Panc1 (cell line): Measurements from ENCODE around the gene SMAD3. TPM values are rescaled to one million over a fixed set of nuclear protein-coding genes. Genes with fewer than 3 reads are reported as not detected.
A peak's percentile ranks its signal among the peaks of the same experiment; 100 is the strongest.

ENCODE experiments used
- ATAC-seq: fragments of 200-7000 bp; cut with Tn5 transposase; 2 replicates; pipeline ENCODE4 v1.9.1; 2020; ENCODE audit warnings: mild to moderate bottlenecking, moderate library complexity
- BruUV-seq: library from RNA; stranded (reverse); fragments of 400-500 nt; replicated peaks from 2 replicates; lab custom pipeline; 2021; lab: Mats Ljungman, UMichigan
- CTCF ChIA-PET: fragments of 300-600 bp; sonication (Branson Sonifier 250); formaldehyde crosslinking; loops from one replicate; lab custom pipeline; 2022; ENCODE audit warnings: antibody characterized with exemption; lab: Charles Lee
- POLR2A ChIA-PET: fragments of 300-600 bp; sonication (Branson Sonifier 250); formaldehyde crosslinking; loops from one replicate; lab custom pipeline; 2022; ENCODE audit warnings: antibody characterized with exemption; lab: Charles Lee
- DNase-seq: peaks from one replicate; pipeline ENCODE4 v3.0.0-alpha.2; 2010; ENCODE audit warnings: low read depth, low spot score
- H3K27ac ChIP-seq: 2 replicates; pipeline ENCODE4 v1.5.1; 2011; ENCODE audit warnings: mild to moderate bottlenecking, low read length, inconsistent platforms
- H3K27me3 ChIP-seq: fragments of 200-500 bp; sonication (Bioruptor generic); 2 replicates; pipeline ENCODE4 v1.6.0; 2014; ENCODE audit warnings: low read length, inconsistent platforms; ENCODE audit not compliant: control insufficient read depth, insufficient read depth
- H3K36me3 ChIP-seq: fragments of 200-500 bp; sonication (Bioruptor generic); 2 replicates; pipeline ENCODE4 v1.5.1; 2014; ENCODE audit warnings: inconsistent platforms, mild to moderate bottlenecking, low read length, moderate library complexity; ENCODE audit not compliant: control insufficient read depth, insufficient read depth
- H3K4me1 ChIP-seq: 2 replicates; pipeline ENCODE4 v1.5.1; 2011; ENCODE audit warnings: inconsistent platforms, mild to moderate bottlenecking, low read length, moderate library complexity; ENCODE audit not compliant: control insufficient read depth, insufficient read depth
- H3K4me3 ChIP-seq, 2 experiments: 2 replicates each; pipeline ENCODE4 v1.5.1; 2011 to 2012; ENCODE audit warnings: low read depth in 2 of 2, low read length in 2 of 2, mild to moderate bottlenecking in 2 of 2, inconsistent platforms in 1 of 2, moderate library complexity in 1 of 2
- H3K9me3 ChIP-seq: fragments of 200-500 bp; sonication (Bioruptor generic); 2 replicates; pipeline ENCODE4 v1.5.1; 2014; ENCODE audit warnings: low read depth, mild to moderate bottlenecking, inconsistent platforms, low read length, moderate library complexity; ENCODE audit not compliant: control insufficient read depth, insufficient read depth
- POLR2AphosphoS5 ChIP-seq: IDR thresholded peaks from 2 replicates; pipeline ENCODE4 v1.6.1; 2012; ENCODE audit warnings: mild to moderate bottlenecking, low read depth, low read length, moderate library complexity
- SIN3A ChIP-seq: IDR thresholded peaks from 2 replicates; pipeline ENCODE4 v1.6.1; 2012; ENCODE audit warnings: low read depth, mild to moderate bottlenecking, low read length, moderate library complexity, borderline replicate concordance; ENCODE audit not compliant: insufficient read depth
- TCF7L2 ChIP-seq: IDR thresholded peaks from 2 replicates; pipeline ENCODE4 v1.6.1; 2011; ENCODE audit warnings: mild to moderate bottlenecking, low read depth, low read length, inconsistent platforms
- in situ Hi-C: cut with HindIII; loops from 2 replicates; pipeline ENCODE4 v1.10.0; 2016; ENCODE audit warnings: low sequenced_read_pairs, low pct_unique_long_range_greater_than_20kb
- intact Hi-C: fragments of 100-400 bp; cut with micrococcal nuclease; formaldehyde crosslinking; loops from one replicate; pipeline ENCODE4 v1.10.0; 2022; ENCODE audit not compliant: unreplicated experiment
- total RNA-seq: library from RNA; stranded (reverse); gene quantifications from one replicate; pipeline ENCODE4 v1.2.1, GENCODE V29; 2021; ENCODE audit not compliant: unreplicated experiment
- TF ChIP-seq, protein P1 (sequence below): fragments of 450-650 bp; IDR thresholded peaks from 2 replicates; pipeline ENCODE4 v1.5.1; 2017; ENCODE audit warnings: mild to moderate bottlenecking
- TF ChIP-seq, protein P2 (sequence below), 2 experiments: IDR thresholded peaks; 2 replicates each; pipeline ENCODE4 v1.6.1; 2011 to 2012; ENCODE audit warnings: low read depth in 2 of 2, control low read depth in 1 of 2, low read length in 1 of 2, mild to moderate bottlenecking in 1 of 2, moderate library complexity in 1 of 2; ENCODE audit not compliant: insufficient read depth in 1 of 2

The SMAD3 gene
- total RNA-seq, 1 experiment from 2014 or later: 394 TPM

DNA sequence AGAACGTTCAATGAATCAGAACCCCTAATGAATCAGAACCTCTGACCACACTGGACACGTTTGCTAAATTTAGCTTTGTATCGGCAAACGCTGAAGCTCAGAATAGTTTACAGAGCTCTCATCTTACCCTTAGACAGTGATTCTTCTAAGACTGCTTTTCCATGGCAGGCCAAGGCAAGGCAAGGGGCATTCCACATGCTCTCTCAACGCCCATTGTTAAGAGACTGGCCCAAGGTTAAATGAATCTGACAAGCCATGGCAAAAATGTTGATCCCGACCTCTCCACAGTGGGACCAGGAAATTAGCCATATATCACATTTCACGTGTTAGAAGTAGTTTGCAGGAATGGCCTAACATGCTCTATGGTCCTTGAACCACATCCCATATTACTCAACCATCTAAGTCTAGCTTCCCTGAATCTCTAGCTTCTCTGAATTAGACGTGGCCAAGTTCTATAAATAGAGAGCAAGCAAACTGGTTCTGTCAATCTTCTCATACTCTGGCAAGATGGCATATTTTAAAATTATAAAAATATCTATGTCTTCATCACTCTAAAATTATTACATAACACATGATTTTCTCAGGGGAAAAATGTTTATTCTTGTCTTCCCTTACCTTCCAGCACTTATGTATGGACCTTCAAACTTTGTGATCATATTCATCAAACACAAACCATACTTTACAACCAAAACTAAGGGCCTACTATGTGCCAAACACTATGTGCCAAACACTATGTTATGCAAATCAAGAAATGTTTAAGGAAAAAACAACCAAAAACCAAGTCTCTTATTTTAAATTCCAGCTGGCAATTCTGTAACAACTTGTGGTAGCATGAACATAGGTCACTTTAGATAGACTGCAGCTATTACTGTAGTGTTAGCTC, 134.7 kb downstream of the SMAD3 start:
- Histone ChIP-seq H3K27ac (peak overlapping the region; percentile 80), H3K36me3 (peaks cover 9% of the 10 kb centered on the region; the same call in 1 of the 2 replicates), H3K4me3 (no peak overlapping the region), H3K4me1 (peaks cover 39% of the 10 kb centered on the region), H3K27me3 (no peaks in the 10 kb centered on the region), H3K9me3 (no peaks in the 10 kb centered on the region)
- TF ChIP-seq TCF7L2 (no peak), POLR2AphosphoS5 (no peak; the same call in 1 of the 2 replicates), SIN3A (no peak)
- TF ChIP-seq, protein P1, sequence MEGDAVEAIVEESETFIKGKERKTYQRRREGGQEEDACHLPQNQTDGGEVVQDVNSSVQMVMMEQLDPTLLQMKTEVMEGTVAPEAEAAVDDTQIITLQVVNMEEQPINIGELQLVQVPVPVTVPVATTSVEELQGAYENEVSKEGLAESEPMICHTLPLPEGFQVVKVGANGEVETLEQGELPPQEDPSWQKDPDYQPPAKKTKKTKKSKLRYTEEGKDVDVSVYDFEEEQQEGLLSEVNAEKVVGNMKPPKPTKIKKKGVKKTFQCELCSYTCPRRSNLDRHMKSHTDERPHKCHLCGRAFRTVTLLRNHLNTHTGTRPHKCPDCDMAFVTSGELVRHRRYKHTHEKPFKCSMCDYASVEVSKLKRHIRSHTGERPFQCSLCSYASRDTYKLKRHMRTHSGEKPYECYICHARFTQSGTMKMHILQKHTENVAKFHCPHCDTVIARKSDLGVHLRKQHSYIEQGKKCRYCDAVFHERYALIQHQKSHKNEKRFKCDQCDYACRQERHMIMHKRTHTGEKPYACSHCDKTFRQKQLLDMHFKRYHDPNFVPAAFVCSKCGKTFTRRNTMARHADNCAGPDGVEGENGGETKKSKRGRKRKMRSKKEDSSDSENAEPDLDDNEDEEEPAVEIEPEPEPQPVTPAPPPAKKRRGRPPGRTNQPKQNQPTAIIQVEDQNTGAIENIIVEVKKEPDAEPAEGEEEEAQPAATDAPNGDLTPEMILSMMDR: no peak
- TF ChIP-seq, protein P2, sequence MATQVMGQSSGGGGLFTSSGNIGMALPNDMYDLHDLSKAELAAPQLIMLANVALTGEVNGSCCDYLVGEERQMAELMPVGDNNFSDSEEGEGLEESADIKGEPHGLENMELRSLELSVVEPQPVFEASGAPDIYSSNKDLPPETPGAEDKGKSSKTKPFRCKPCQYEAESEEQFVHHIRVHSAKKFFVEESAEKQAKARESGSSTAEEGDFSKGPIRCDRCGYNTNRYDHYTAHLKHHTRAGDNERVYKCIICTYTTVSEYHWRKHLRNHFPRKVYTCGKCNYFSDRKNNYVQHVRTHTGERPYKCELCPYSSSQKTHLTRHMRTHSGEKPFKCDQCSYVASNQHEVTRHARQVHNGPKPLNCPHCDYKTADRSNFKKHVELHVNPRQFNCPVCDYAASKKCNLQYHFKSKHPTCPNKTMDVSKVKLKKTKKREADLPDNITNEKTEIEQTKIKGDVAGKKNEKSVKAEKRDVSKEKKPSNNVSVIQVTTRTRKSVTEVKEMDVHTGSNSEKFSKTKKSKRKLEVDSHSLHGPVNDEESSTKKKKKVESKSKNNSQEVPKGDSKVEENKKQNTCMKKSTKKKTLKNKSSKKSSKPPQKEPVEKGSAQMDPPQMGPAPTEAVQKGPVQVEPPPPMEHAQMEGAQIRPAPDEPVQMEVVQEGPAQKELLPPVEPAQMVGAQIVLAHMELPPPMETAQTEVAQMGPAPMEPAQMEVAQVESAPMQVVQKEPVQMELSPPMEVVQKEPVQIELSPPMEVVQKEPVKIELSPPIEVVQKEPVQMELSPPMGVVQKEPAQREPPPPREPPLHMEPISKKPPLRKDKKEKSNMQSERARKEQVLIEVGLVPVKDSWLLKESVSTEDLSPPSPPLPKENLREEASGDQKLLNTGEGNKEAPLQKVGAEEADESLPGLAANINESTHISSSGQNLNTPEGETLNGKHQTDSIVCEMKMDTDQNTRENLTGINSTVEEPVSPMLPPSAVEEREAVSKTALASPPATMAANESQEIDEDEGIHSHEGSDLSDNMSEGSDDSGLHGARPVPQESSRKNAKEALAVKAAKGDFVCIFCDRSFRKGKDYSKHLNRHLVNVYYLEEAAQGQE (IDR thresholded peaks at IDR 0.05; ENCODE audit: insufficient read depth in 1 of 2, low read depth in 2 of 2, low read length in 1 of 2): no peak
- intact Hi-C loops (loop anchor here (5.0 to 10.0 kb wide), 2 partner anchors 105 to 258 kb away; no protein-coding TSS in a partner anchor), in situ Hi-C loops (no loop called here)
- no TSS peak for BruUV-seq
- POLR2A ChIA-PET: interaction anchor here (0.6 kb wide), 1 partner anchor 43 kb away, joined by 6 read pairs; no protein-coding TSS in a partner anchor
- no peak for DNase-seq
- no peak for ATAC-seq
- CTCF ChIA-PET: no interaction called here

DNA sequence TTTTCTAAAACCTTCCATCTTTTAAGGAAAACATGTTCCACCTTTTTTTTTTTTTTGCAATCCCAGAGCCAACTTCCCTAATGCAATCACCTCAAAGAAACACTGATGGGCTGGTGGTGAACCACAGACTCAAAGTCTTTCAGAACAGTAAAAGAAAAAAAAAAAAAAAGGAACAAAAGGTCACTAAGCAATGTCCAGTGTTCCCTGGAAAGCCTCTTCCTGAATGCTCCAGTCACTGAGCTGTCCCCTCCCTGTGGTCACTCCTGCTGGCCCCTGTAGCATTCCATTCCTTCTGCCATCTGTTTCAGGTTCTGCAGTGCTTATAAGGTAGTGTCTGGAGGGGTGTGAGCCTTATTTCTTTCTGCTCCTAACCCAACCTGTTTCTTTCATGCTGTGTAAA, 135.7 kb downstream of the SMAD3 start:
- BruUV-seq: no TSS peak
- H3K4me3 ChIP-seq: no peak overlapping the region
- ATAC-seq (no peak), DNase-seq (no peak)
- ChIA-PET POLR2A (interaction anchor here (1.1 kb wide), 1 partner anchor 74 kb away, joined by 3 read pairs; no protein-coding TSS in a partner anchor), CTCF (no interaction called here)
- no peaks in the 10 kb centered on the region for H3K9me3 ChIP-seq
- no peaks in the 10 kb centered on the region for H3K27me3 ChIP-seq
- in situ Hi-C loops (no loop called here), intact Hi-C loops (no loop called here)
- TF ChIP-seq POLR2AphosphoS5: no peak
- TF ChIP-seq SIN3A: no peak
- TF ChIP-seq, protein P1: no peak
- TF ChIP-seq TCF7L2: no peak
- TF ChIP-seq, protein P2 (IDR thresholded peaks at IDR 0.05; ENCODE audit: insufficient read depth in 1 of 2, low read depth in 2 of 2, low read length in 1 of 2): no peak
- H3K27ac ChIP-seq: no peak overlapping the region
- H3K36me3 ChIP-seq: peaks cover 11% of the 10 kb centered on the region; the same call in 1 of the 2 replicates
- peaks cover 29% of the 10 kb centered on the region for H3K4me1 ChIP-seq
